GM23338 (cell line): ENCODE measurements around the gene SMC5. TPM values are rescaled to one million over a fixed set of nuclear protein-coding genes. Genes with fewer than 3 reads are reported as not detected.
"Not testable (repeated sequence)": the region's sequence is repeated elsewhere in the genome, so short reads cannot be mapped to it uniquely, and the experiment has no call there.

ENCODE experiments used
- ATAC-seq: fragments of 200-7000 bp; cut with Tn5 transposase; 3 replicates; pipeline ENCODE4 v1.9.1; 2020
- DNase-seq: peaks from one replicate; pipeline ENCODE4 v3.0.0-alpha.2; 2015; ENCODE audit warnings: low spot score
- H2AFZ ChIP-seq: fragments of 200-600 bp; sonication (generic); 2 replicates; pipeline ENCODE4 v1.8.0; 2016; ENCODE audit warnings: antibody characterized with exemption, mild to moderate bottlenecking, moderate library complexity
- H3F3A ChIP-seq: fragments of 200-600 bp; sonication (generic); replicated peaks from 2 replicates; pipeline ENCODE4 v1.8.0; 2017; ENCODE audit warnings: antibody characterized with exemption, mixed run types, low read depth
- H3K27ac ChIP-seq: fragments of 200-600 bp; sonication (generic); 2 replicates; pipeline ENCODE4 v1.6.1; 2016; ENCODE audit warnings: low read depth
- H3K27me3 ChIP-seq: fragments of 200-600 bp; sonication (generic); 2 replicates; pipeline ENCODE4 v1.8.0; 2016; ENCODE audit warnings: mild to moderate bottlenecking, mixed run types, moderate library complexity; ENCODE audit not compliant: insufficient read depth
- H3K36me3 ChIP-seq: fragments of 200-600 bp; sonication (generic); 2 replicates; pipeline ENCODE4 v1.8.0; 2016; ENCODE audit warnings: mild to moderate bottlenecking; ENCODE audit not compliant: insufficient read depth
- H3K4me1 ChIP-seq: fragments of 200-600 bp; sonication (generic); 2 replicates; pipeline ENCODE4 v1.8.0; 2016; ENCODE audit warnings: mild to moderate bottlenecking, moderate library complexity; ENCODE audit not compliant: insufficient read depth
- H3K4me2 ChIP-seq: fragments of 200-600 bp; sonication (generic); 2 replicates; pipeline ENCODE4 v1.7.1; 2017; ENCODE audit warnings: mixed run types
- H3K4me3 ChIP-seq: fragments of 200-600 bp; sonication (generic); 2 replicates; pipeline ENCODE4 v1.6.1; 2016; ENCODE audit warnings: mixed run types
- H3K79me2 ChIP-seq: fragments of 200-600 bp; sonication (generic); replicated peaks from 2 replicates; pipeline ENCODE4 v1.8.0; 2017; ENCODE audit warnings: mild to moderate bottlenecking; ENCODE audit not compliant: insufficient read depth
- H3K9me2 ChIP-seq: fragments of 200-600 bp; sonication (generic); 2 replicates; pipeline ENCODE4 v1.8.0; 2017; ENCODE audit not compliant: insufficient read depth
- H4K20me1 ChIP-seq: fragments of 200-600 bp; sonication (generic); replicated peaks from 2 replicates; pipeline ENCODE4 v1.8.0; 2017; ENCODE audit warnings: mild to moderate bottlenecking; ENCODE audit not compliant: insufficient read depth
- H3K27ac Mint-ChIP-seq: 2 replicates; pipeline ENCODE4 v1.8.0; 2020; ENCODE audit warnings: inconsistent platforms, mild to moderate bottlenecking, moderate library complexity, mixed read lengths
- H3K27me3 Mint-ChIP-seq: 3 replicates; pipeline ENCODE4 v1.8.0; 2022; ENCODE audit warnings: low read depth, mild to moderate bottlenecking, moderate library complexity, mixed read lengths, inconsistent platforms; ENCODE audit not compliant: insufficient read depth, poor library complexity
- H3K36me3 Mint-ChIP-seq: 3 replicates; pipeline ENCODE4 v1.8.0; 2021; ENCODE audit warnings: low read depth, mild to moderate bottlenecking, inconsistent platforms, moderate library complexity, mixed read lengths
- H3K4me1 Mint-ChIP-seq: 3 replicates; pipeline ENCODE4 v1.8.0; 2020; ENCODE audit warnings: mild to moderate bottlenecking, inconsistent platforms, mixed read lengths
- H3K4me3 Mint-ChIP-seq: 3 replicates; pipeline ENCODE4 v1.8.0; 2021; ENCODE audit warnings: moderate library complexity, mild to moderate bottlenecking, inconsistent platforms, mixed read lengths
- H3K9me3 Mint-ChIP-seq: 3 replicates; pipeline ENCODE4 v1.8.0; 2020; ENCODE audit warnings: moderate library complexity, mild to moderate bottlenecking, inconsistent platforms, mixed read lengths
- CREB1 ChIP-seq: fragments of 250-450 bp; sonication (Bioruptor Pico); IDR thresholded peaks from 2 replicates; pipeline ENCODE4 v1.5.0; 2020; ENCODE audit warnings: low read depth, mild to moderate bottlenecking, moderate library complexity
- CTCF ChIP-seq, 2 experiments: fragments of 200-600 bp in 1 of 2; sonication (generic) in 1 of 2; conservative IDR thresholded peaks; 2 replicates each; pipeline versions ENCODE4 v1.5.1 to v1.6.1; 2016 to 2017; ENCODE audit warnings: antibody characterized with exemption in 2 of 2, low read depth in 2 of 2, mild to moderate bottlenecking in 2 of 2, moderate library complexity in 1 of 2
- EZH2 ChIP-seq: fragments of 200-600 bp; sonication (generic); IDR thresholded peaks from one replicate; pipeline ENCODE4 v1.8.0; 2017; ENCODE audit warnings: antibody characterized with exemption, mild to moderate bottlenecking, low read depth; ENCODE audit not compliant: unreplicated experiment
- EZH2phosphoT487 ChIP-seq: fragments of 200-600 bp; sonication (generic); IDR thresholded peaks from one replicate; pipeline ENCODE4 v1.8.1; 2018; ENCODE audit warnings: antibody characterized with exemption; ENCODE audit not compliant: unreplicated experiment
- JUNB ChIP-seq: IDR thresholded peaks from one replicate; pipeline ENCODE4 v1.6.1; 2016; ENCODE audit warnings: antibody characterized with exemption; ENCODE audit not compliant: unreplicated experiment
- NANOG ChIP-seq: IDR thresholded peaks from 2 replicates; pipeline ENCODE4 v1.6.1; 2016; ENCODE audit warnings: antibody characterized with exemption, borderline replicate concordance
- POLR2AphosphoS5 ChIP-seq: IDR thresholded peaks from 2 replicates; pipeline ENCODE4 v1.6.1; 2016; ENCODE audit warnings: antibody characterized with exemption, low read depth
- REST ChIP-seq: IDR thresholded peaks from one replicate; pipeline ENCODE4 v1.6.1; 2018; ENCODE audit warnings: antibody characterized with exemption; ENCODE audit not compliant: unreplicated experiment
- STAT1 ChIP-seq: IDR thresholded peaks from one replicate; pipeline ENCODE4 v1.6.1; 2016; ENCODE audit warnings: antibody characterized with exemption; ENCODE audit not compliant: unreplicated experiment
- ZNF114 ChIP-seq: fragments of 250-450 bp; sonication (Bioruptor Pico); IDR thresholded peaks from 2 replicates; pipeline ENCODE4 v1.5.0; 2020; ENCODE audit warnings: mild to moderate bottlenecking, moderate library complexity
- ZNF331 ChIP-seq: fragments of 250-450 bp; sonication (Bioruptor Pico); IDR thresholded peaks from 2 replicates; pipeline ENCODE4 v1.5.0; 2020; ENCODE audit warnings: low read depth, mild to moderate bottlenecking, moderate library complexity
- ZNF462 ChIP-seq: fragments of 250-450 bp; sonication (Bioruptor Pico); IDR thresholded peaks from 2 replicates; pipeline ENCODE4 v1.5.0; 2020; ENCODE audit warnings: mild to moderate bottlenecking, moderate library complexity
- polyA plus RNA-seq: library from polyadenylated mRNA; unstranded; fragments of >200 nt; fragmentation: Nextera tagmentation; extraction: Ambion mirVana; gene quantifications from 2 replicates; pipeline ENCODE4 v1.2.1, GENCODE V29; 2016
- total RNA-seq: library from RNA; depleted of rRNA; stranded (reverse); fragments of >200 nt; shearing (Covaris generic); gene quantifications from 2 replicates; pipeline ENCODE4 v1.2.3, GENCODE V29; 2014

The SMC5 gene
- total and polyA plus RNA-seq, 2 experiments from 2014 or later: 27.9 to 29.0 TPM

- H3K27me3 ChIP-seq, H3K27me3 Mint-ChIP-seq, H3K9me2 ChIP-seq, H3K27ac ChIP-seq, H3K9me3 Mint-ChIP-seq, H3K36me3 Mint-ChIP-seq, H3K4me3 Mint-ChIP-seq, H3K4me3 ChIP-seq, DNase-seq, H3K4me1 Mint-ChIP-seq, H3K4me2 ChIP-seq, H2AFZ ChIP-seq, H4K20me1 ChIP-seq, H3K4me1 ChIP-seq, H3F3A ChIP-seq, H3K36me3 ChIP-seq, ATAC-seq, H3K27ac Mint-ChIP-seq, H3K79me2 ChIP-seq: not testable (repeated sequence)
Observed at GRCh38 chr9:70401241-70401640, 142.5 kb downstream of the SMC5 start.

DNA sequence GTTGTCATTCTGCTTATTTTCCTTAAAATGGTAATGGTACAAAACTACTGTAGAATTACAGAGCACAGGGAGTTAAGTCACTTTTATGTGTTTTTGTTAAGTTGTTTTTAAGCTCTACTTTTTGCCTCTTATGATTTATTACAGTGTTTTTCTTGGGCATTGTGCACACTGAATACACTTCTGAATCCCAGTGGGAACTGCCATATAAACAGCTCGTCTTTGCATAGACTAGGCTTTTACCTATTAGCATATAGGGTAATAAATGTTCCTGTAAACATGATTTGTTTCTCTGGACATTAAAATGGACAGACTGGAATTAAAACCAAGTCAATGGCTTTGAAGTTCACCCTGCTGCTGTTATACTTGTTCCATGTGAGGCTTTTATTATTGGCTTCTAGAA lies 143.4 kb downstream of the SMC5 start:
- Mint-ChIP-seq H3K4me1 (peaks cover 14% of the 10 kb centered on the region), H3K27me3 (peaks cover 5% of the 10 kb centered on the region), H3K9me3 (no peaks in the 10 kb centered on the region), H3K36me3 (no peaks in the 10 kb centered on the region), H3K27ac (no peak overlapping the region), H3K4me3 (no peak overlapping the region)
- ATAC-seq (no peak), DNase-seq (no peak)
- Histone ChIP-seq H3K27me3 (0 out of 2 replicates have a peak, but pooled peaks cover 8% of the 10 kb centered on the region), H3K4me2 (no peak overlapping the region), H3K4me3 (no peak overlapping the region), H4K20me1 (no peaks in the 10 kb centered on the region), H3K9me2 (no peaks in the 10 kb centered on the region), H3F3A (no peaks in the 10 kb centered on the region), H3K36me3 (no peaks in the 10 kb centered on the region), H3K79me2 (no peaks in the 10 kb centered on the region), H3K4me1 (peaks cover 8% of the 10 kb centered on the region), H3K27ac (no peak overlapping the region), H2AFZ (no peak overlapping the region)
- TF ChIP-seq CREB1 (CRISPR knock-in tag) (no peak), ZNF114 (CRISPR knock-in tag) (no peak), ZNF462 (CRISPR knock-in tag) (no peak), REST (no peak), STAT1 (no peak), NANOG (no peak), POLR2AphosphoS5 (no peak), JUNB (no peak), ZNF331 (no peak), CTCF (conservative IDR thresholded peaks at IDR 0.05; ENCODE audit: low read depth in 2 of 2) (no peak), EZH2phosphoT487 (no peak), EZH2 (no peak)
